PC-3 (cell line): Measurements from ENCODE around the gene AOAH. TPM values are rescaled to one million over a fixed set of nuclear protein-coding genes. Genes with fewer than 3 reads are reported as not detected.

ENCODE experiments used
- ATAC-seq: fragments of 200-7000 bp; cut with Tn5 transposase; 2 replicates; pipeline ENCODE4 v1.9.1; 2020; ENCODE audit warnings: mild to moderate bottlenecking, moderate library complexity
- BruUV-seq: library from RNA; stranded (reverse); fragments of 400-500 nt; replicated peaks from 2 replicates; lab custom pipeline; 2021; lab: Mats Ljungman, UMichigan
- CTCF ChIA-PET: fragments of 300-600 bp; sonication (Branson Sonifier 250); formaldehyde crosslinking; loops from one replicate; lab custom pipeline; 2022; ENCODE audit warnings: antibody characterized with exemption; lab: Charles Lee
- POLR2A ChIA-PET: fragments of 300-600 bp; sonication (Branson Sonifier 250); formaldehyde crosslinking; loops from one replicate; lab custom pipeline; 2022; ENCODE audit warnings: antibody characterized with exemption; ENCODE audit not compliant: unreplicated experiment; lab: Charles Lee
- DNase-seq: peaks from one replicate; pipeline ENCODE4 v3.0.0-alpha.2; 2015
- H2AFZ ChIP-seq: fragments of 300-600 bp; sonication (generic); 2 replicates; pipeline ENCODE4 v1.6.0; 2016; ENCODE audit warnings: antibody characterized with exemption, low read length
- H3F3A ChIP-seq: fragments of 300-600 bp; sonication (generic); one replicate; pipeline ENCODE4 v1.6.0; 2017; ENCODE audit warnings: antibody characterized with exemption, low read length, control low read depth, mild to moderate bottlenecking; ENCODE audit not compliant: unreplicated experiment
- H3K27ac ChIP-seq: fragments of 300-600 bp; sonication (generic); 2 replicates; pipeline ENCODE4 v1.5.1; 2016; ENCODE audit warnings: mild to moderate bottlenecking, low read length
- H3K27me3 ChIP-seq: fragments of 300-600 bp; sonication (generic); 2 replicates; pipeline ENCODE4 v1.6.1; 2016; ENCODE audit warnings: low read length, mixed read lengths
- H3K36me3 ChIP-seq: fragments of 300-600 bp; sonication (generic); 2 replicates; pipeline ENCODE4 v1.6.1; 2016; ENCODE audit warnings: low read depth, mixed run types, low read length, mixed read lengths
- H3K4me1 ChIP-seq: fragments of 300-600 bp; sonication (generic); 2 replicates; pipeline ENCODE4 v1.5.1; 2016; ENCODE audit warnings: low read length; ENCODE audit not compliant: insufficient read depth
- H3K4me2 ChIP-seq: fragments of 300-600 bp; sonication (generic); 2 replicates; pipeline ENCODE4 v1.6.0; 2016; ENCODE audit warnings: low read length
- H3K4me3 ChIP-seq: fragments of 300-600 bp; sonication (generic); 2 replicates; pipeline ENCODE4 v1.5.1; 2016; ENCODE audit warnings: mild to moderate bottlenecking, low read length, mixed read lengths
- H3K79me2 ChIP-seq: fragments of 300-600 bp; sonication (generic); 2 replicates; pipeline ENCODE4 v1.6.1; 2017; ENCODE audit warnings: low read length, mixed read lengths
- H3K9ac ChIP-seq: fragments of 300-600 bp; sonication (generic); 2 replicates; pipeline ENCODE4 v1.6.0; 2016; ENCODE audit warnings: mild to moderate bottlenecking, low read length
- H3K9me2 ChIP-seq: fragments of 300-600 bp; sonication (generic); replicated peaks from 2 replicates; pipeline ENCODE4 v1.6.1; 2016; ENCODE audit warnings: mixed run types, low read length, mixed read lengths
- H3K9me3 ChIP-seq: fragments of 300-600 bp; sonication (generic); 2 replicates; pipeline ENCODE4 v1.6.1; 2016; ENCODE audit warnings: low read length, mixed read lengths
- H4K20me1 ChIP-seq: fragments of 300-600 bp; sonication (generic); 2 replicates; pipeline ENCODE4 v1.6.1; 2016; ENCODE audit warnings: low read length, mixed read lengths
- CTCF ChIP-seq: fragments of 300-600 bp; sonication (generic); conservative IDR thresholded peaks from 2 replicates; pipeline ENCODE4 v1.5.1; 2017; ENCODE audit warnings: antibody characterized with exemption, low read depth, mild to moderate bottlenecking, low read length
- EZH2 ChIP-seq: fragments of 300-600 bp; sonication (generic); IDR thresholded peaks from one replicate; pipeline ENCODE4 v1.6.1; 2017; ENCODE audit warnings: antibody characterized with exemption, mild to moderate bottlenecking, low read length; ENCODE audit not compliant: unreplicated experiment
- EZH2phosphoT487 ChIP-seq: fragments of 300-600 bp; sonication (generic); IDR thresholded peaks from 2 replicates; pipeline ENCODE4 v1.6.1; 2018; ENCODE audit warnings: mild to moderate bottlenecking, antibody characterized with exemption, low read length, borderline replicate concordance
- intact Hi-C: fragments of 100-400 bp; cut with micrococcal nuclease; formaldehyde crosslinking; loops from 2 replicates; pipeline ENCODE4 v1.9.0; 2023
- total RNA-seq: library from RNA; depleted of rRNA; stranded (reverse); fragments of >200 nt; gene quantifications from 2 replicates; pipeline ENCODE4 v1.2.3, GENCODE V29; 2014

The AOAH gene
- total RNA-seq, 1 experiment from 2014 or later: not detected

GRCh38 chr7:36562121-36562520, 162.2 kb downstream of the AOAH start:
- Histone ChIP-seq H3F3A (no peaks in the 10 kb centered on the region), H3K4me2 (no peak overlapping the region), H3K4me1 (no peaks in the 10 kb centered on the region), H3K9me3 (no peaks in the 10 kb centered on the region), H3K79me2 (no peaks in the 10 kb centered on the region), H3K27me3 (peaks cover 40% of the 10 kb centered on the region), H2AFZ (no peak overlapping the region), H3K9ac (no peak overlapping the region), H3K9me2 (no peaks in the 10 kb centered on the region), H4K20me1 (no peaks in the 10 kb centered on the region), H3K36me3 (no peaks in the 10 kb centered on the region), H3K27ac (no peak overlapping the region), H3K4me3 (no peak overlapping the region)
- DNase-seq (no peak), ATAC-seq (no peak)
- TF ChIP-seq EZH2phosphoT487 (no peak), CTCF (no peak), EZH2 (no peak)
- intact Hi-C loops: no loop called here
- no TSS peak for BruUV-seq
- POLR2A ChIA-PET: no interaction called here
- CTCF ChIA-PET: no interaction called here

GRCh38 chr7:36549029-36549428, 175.3 kb downstream of the AOAH start:
- ATAC-seq: no peak
- ChIA-PET CTCF (no interaction called here), POLR2A (no interaction called here)
- Histone ChIP-seq H3F3A (no peaks in the 10 kb centered on the region), H3K79me2 (no peaks in the 10 kb centered on the region), H3K36me3 (no peaks in the 10 kb centered on the region), H2AFZ (no peak overlapping the region), H3K9me2 (no peaks in the 10 kb centered on the region), H3K4me2 (no peak overlapping the region), H3K9ac (no peak overlapping the region), H3K4me3 (no peak overlapping the region), H3K9me3 (no peaks in the 10 kb centered on the region), H3K4me1 (no peaks in the 10 kb centered on the region), H4K20me1 (no peaks in the 10 kb centered on the region), H3K27me3 (no peaks in the 10 kb centered on the region), H3K27ac (no peak overlapping the region)
- TF ChIP-seq CTCF: no peak
- BruUV-seq: no TSS peak
- intact Hi-C loops: no loop called here
- no peak for DNase-seq

- Histone ChIP-seq H3K4me1 (no peaks in the 10 kb centered on the region), H3K9ac (no peak overlapping the region), H4K20me1 (no peaks in the 10 kb centered on the region), H3K36me3 (no peaks in the 10 kb centered on the region), H3K9me2 (no peaks in the 10 kb centered on the region), H2AFZ (no peak overlapping the region), H3K79me2 (no peaks in the 10 kb centered on the region), H3F3A (no peaks in the 10 kb centered on the region), H3K27ac (no peak overlapping the region), H3K9me3 (no peaks in the 10 kb centered on the region), H3K27me3 (0 out of 2 replicates have a peak, but pooled peaks cover 4% of the 10 kb centered on the region), H3K4me3 (no peak overlapping the region), H3K4me2 (no peak overlapping the region)
- BruUV-seq: no TSS peak
- ChIA-PET CTCF (no interaction called here), POLR2A (no interaction called here)
- ATAC-seq (no peak), DNase-seq (no peak)
- intact Hi-C loops: no loop called here
- TF ChIP-seq EZH2 (no peak), CTCF (no peak), EZH2phosphoT487 (no peak)
These were observed 176.9 kb downstream of the AOAH start for GRCh38 chr7:36547416-36547815.
